NCI-H128 (cell line): ENCODE data around the gene MAN2C1.
"Not testable (repeated sequence)": the region's sequence is repeated elsewhere in the genome, so short reads cannot be mapped to it uniquely, and the experiment has no call there.

ENCODE experiments used
- DNase-seq: peaks from one replicate; lab custom pipeline; 2025; ENCODE audit not compliant: unreplicated experiment; lab: John Stamatoyannopoulos, UW

Gene MAN2C1

GRCh38 chr15:75361361-75361988, 6.9 kb downstream of the MAN2C1 start:
- no peak for DNase-seq

- no peak for DNase-seq
Measured at GRCh38 chr15:75360856-75361255, 7.6 kb downstream of the MAN2C1 start.

DNA sequence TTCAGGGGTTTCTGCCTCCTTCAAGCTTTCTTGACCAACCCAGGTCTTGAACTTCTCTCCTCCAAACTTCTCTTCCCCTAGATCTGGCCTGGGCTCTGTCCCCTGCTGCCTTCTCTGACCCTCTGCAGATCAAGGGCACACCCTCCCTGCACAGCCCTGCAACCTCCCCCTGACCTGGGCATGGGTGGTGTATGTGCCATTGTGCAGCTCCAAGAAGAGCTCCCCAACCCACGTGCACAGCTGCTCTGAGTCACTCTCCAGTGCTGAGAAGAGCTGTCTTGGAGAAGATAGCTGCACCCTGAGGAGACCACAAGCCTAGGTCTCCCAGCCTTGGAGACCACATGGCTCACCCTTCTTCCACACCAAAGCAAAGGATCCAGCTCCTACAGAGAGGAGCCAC, 8.0 kb downstream of the MAN2C1 start:
- DNase-seq, result no peak

DNA sequence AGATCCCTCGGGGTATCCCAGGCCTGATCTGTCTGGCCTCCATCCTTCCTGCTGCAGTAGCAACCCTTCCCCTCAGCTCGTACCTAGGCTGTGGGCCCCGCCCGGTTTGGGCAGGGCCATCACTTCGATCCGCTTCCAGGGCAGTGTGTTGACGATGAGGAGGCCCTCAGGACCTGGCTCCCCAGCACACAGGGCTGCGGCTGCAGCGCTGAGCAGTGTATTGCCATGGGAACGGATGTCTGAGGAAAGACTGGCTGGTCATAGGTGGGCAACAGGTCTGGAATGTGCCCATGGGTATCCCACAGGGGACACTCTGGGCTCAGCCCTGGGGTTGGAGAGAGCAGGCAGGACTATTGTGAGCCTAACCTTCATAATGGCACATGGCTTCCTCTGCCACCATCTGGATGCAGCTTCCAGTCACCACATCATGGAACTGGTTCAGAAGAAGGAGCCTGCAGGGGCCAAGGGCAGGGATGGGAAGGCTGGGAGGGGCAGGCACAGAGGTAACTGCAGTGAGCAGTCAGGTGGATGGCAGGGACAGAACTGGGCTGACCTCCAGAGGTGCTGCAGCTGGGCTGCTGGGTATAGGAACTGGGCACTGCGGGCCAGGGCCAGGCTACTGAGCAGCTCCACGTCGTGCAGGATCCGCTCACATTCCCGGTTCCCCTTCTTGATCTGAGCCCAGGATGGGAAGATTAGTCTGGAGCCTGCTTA, 8.7 kb downstream of the MAN2C1 start:
- no peak for DNase-seq

DNA sequence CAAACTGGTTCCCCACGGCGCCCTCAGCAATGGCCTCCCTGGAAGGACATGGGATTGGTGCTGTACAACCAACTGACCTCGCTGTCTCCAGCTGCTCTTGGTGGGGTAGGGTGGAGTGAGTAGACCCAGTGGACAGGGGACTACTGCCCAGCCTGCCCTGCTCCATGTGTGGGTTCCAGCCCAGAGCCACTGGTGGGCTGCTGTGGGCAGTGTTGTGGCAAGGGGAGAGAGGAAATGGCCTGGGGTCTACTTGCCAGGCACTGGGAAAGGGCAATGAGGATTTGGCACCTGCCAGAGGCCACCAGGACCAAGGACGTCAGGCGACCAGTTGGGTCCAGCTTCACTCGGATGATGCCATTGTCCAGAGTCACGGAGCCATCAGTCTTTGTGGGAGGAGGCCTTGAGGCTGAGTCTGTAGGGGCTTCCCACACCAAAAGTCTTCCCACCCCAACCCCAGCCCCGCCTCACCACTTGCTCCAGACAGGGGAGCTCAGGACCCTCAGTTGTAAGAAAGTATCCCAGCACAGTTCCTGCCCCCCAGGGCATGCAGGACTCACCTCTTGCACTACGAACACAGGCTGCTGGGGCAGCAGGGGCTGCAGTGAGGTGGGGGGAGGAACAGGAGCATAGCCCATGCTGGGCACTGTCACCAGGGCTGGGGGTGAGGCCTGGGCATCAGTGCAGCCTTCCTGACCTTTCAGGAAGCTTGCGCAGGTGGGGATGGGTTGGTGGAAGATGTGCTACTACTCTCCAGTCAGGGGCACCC, 9.5 kb downstream of the MAN2C1 start:
- no peak for DNase-seq

- no peak for DNase-seq
Measured at GRCh38 chr15:75357976-75358673, 10.3 kb downstream of the MAN2C1 start.

DNA sequence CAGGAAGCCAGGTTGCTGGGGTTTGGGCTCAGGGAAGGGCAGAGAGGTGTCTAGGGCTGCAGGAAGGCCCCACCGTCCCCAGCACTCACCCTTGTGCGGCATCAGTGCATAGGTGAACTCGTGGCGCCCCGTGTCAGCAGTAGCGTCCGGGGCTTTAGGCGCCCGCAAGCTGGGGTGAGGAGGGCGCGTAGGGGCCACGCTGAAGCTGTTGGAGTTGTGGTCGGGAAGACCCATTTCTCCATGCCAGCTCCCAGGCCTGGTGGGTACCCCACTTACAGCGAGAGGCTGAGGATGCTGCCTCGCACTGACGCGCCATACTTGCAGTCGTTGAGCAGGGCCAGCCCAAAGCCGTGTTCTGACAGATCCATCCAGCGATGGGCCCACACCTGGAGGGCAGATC, 11.9 kb downstream of the MAN2C1 start:
- no peak for DNase-seq

DNA sequence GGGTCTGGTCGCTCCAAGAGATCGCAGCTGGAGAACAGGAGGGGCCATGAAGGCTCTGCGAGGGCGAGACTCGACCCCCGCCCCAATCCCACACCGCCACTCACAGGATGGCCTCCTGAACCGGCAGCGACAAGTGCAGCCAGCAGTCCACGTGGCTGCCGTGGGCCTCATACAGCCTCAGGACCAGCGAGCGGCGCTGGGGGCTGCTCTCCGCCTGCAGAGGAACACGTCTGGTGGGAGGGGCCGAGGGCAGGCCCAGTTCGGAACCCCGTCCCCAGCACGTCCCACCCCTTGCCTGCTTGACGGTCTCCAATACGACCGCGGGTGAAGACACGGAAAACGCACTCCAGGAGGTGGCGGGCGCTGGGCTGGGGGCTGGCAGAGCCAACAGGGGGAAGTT, 12.4 kb downstream of the MAN2C1 start:
- no peak for DNase-seq

DNA sequence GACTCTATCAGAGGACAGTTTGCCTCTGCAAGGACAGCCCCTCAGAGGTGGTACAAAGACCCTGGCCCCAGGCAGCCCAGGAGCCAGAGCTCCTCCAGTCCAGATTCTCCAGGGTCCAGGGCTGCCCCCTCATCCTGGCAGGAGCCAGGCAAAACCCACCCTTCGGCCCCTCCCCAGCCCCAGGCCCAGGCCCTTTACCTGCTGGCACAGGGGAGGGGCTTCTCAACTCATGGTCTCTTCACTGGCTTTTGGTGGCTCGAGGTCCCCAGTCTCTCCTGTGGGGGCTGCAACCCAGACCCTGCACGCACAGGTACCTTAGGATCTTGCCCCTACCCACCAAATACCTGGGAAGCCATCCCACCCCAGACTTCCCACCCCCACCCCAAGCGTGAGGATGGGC, 13.0 kb downstream of the MAN2C1 start:
- no peak for DNase-seq

DNA sequence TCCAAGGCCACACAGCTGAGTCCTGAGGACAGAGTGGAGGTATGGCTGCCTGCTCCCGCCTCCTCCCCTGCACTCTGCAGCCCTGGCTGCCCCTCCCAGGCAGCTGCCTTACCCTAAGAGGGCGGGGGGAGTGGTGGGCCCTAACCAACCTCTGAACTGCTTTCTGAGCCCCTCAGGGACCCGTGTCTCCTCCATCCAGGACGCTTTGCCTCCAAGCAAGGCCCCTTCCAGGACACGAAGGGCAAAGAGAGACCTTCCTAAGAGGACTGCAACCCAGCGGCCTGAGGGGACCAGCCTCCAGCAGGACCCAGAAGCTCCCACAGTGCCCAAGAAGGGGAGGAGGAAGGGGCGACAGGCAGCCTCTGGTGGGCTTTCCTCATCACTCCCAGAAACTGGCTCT, 14.0 kb downstream of the MAN2C1 start:
- no peak for DNase-seq

DNA sequence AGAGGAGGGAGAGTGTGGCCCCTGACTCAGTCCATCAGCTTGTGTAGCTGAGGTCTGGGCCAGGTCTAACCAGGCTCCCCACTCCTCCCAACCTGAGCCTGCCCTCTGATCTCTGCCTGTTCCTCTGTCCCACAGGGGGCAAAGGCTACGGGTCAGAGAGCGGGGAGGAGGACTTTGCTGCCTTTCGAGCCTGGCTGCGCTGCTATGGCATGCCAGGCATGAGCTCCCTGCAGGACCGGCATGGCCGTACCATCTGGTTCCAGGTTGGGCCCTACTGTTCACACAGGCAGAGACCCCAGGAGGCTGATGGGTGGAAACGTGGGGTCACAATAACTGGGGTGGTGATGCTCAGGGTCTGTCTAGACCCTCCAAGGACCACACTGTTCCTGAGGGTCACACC, 14.8 kb downstream of the MAN2C1 start:
- DNase-seq, result no peak

DNA sequence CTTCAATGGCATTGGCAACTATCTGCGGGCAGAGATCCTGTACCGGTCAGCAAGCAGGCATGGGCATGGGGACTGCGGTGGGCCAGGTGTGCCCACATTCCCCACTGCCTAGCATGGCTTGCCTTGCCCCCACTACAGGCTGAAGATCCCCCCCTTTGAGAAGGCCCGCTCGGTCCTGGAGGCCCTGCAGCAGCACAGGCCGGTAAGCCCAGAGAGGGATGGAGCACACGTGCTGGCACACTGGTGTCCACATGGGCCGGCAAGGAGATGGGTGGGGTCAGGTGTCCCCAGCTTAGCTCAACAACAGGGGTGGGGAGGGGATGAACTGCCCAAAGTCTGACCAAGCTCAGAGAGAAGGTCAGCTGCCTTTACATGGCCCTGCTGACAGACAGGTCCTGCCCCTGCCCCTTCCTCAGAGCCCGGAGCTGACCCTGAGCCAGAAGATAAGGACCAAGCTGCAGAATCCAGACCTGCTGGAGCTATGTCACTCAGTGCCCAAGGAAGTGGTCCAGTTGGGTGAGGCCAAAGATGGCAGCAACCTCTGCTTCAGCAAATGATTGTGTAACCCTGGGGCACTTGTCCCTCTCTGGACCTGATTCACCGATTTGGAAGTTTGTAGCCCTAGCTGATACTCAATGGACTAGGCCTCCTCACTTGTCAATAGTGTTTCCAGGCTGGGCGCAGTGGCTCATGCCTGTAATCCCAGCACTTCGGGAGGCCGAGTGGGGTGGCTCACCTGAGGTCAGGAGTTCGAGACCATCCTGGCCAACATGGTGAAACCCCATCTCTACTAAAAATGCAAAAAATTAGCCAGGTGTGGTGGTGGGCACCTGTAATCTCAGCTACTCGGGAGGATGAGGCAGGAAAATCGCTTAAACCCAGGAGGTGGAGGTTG, 16.0 kb downstream of the MAN2C1 start:
- no peak for DNase-seq

- no peak for DNase-seq
Measured at GRCh38 chr15:75350601-75351361, 17.6 kb downstream of the MAN2C1 start.

- no peak for DNase-seq
Measured at GRCh38 chr15:75349851-75350588, 18.4 kb downstream of the MAN2C1 start.

DNA sequence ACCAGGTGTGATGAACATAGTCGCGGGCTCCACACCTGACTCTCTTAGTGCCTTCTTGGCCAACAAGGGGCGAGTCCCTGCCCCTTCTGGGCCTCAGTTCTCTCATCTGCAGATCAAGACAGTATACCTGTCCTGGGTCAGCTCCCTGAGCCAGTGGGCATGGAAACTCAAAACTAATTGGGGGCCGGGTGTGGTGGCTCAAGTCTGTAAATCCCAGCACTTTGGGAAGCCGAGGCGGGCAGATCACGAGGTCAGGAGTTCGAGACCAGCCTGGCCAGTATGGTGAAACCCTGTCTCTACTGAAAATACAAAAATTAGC, 19.1 kb downstream of the MAN2C1 start:
- DNase-seq, result not testable (repeated sequence)

- no peak for DNase-seq
Measured at GRCh38 chr15:75348562-75349350, 19.7 kb downstream of the MAN2C1 start.

DNA sequence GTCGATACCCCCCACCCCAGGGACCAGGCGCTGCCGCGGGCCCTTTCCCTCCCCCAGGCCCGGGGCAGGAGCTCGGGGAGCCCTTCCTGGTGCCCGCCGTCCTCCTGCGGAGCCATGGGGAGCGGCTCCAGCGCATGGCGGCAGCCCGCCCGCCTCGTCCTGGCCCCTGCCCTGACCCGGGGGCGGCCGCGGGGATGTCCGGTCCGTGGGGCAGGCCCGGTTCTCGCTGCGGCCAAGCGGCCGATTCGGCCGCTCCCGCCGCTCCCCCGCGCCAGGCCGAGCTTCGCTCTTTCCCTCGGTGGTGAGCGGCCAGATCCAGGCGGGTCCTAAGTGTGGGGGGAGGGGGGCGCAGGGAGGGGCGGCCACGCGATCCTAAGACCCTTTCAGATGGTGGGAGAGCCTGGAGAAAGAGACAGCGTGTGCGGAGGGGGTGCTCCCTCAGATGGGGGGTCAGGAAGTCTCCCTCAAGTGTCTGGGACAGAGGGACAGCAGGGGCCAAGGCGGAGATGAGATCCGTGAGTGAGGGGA, 20.3 kb downstream of the MAN2C1 start:
- no peak for DNase-seq
